PFSK-1 (cell line): ENCODE results near the gene ATP11A.

ENCODE experiments used
- FOXP2 ChIP-seq: optimal IDR thresholded peaks from 2 replicates; pipeline ENCODE3; 2011; ENCODE audit warnings: borderline replicate concordance, control low read depth, inconsistent platforms; ENCODE audit not compliant: insufficient read depth; ENCODE audit errors: extremely low read length, extremely low read depth
- POLR2AphosphoS5 ChIP-seq: IDR thresholded peaks from 2 replicates; pipeline ENCODE4 v1.6.1; 2012; ENCODE audit warnings: low read depth, mild to moderate bottlenecking, control low read depth, low read length, moderate library complexity
- SIN3A ChIP-seq: IDR thresholded peaks from 2 replicates; pipeline ENCODE4 v1.6.1; 2012; ENCODE audit warnings: mild to moderate bottlenecking, low read length, moderate library complexity, borderline replicate concordance; ENCODE audit not compliant: insufficient read depth
- TAF1 ChIP-seq: IDR thresholded peaks from 2 replicates; pipeline ENCODE4 v1.6.1; 2012; ENCODE audit warnings: low read length, control low read depth, borderline replicate concordance; ENCODE audit not compliant: insufficient read depth
- TF ChIP-seq, protein P1 (sequence below), 2 experiments: IDR thresholded peaks; 2 replicates each; pipeline versions ENCODE4 v1.6.1 to v1.8.0; 2011 to 2012; ENCODE audit warnings: low read depth in 2 of 2, low read length in 2 of 2, control low read depth in 1 of 2, inconsistent platforms in 1 of 2, mild to moderate bottlenecking in 1 of 2, moderate library complexity in 1 of 2; ENCODE audit not compliant: insufficient read depth in 1 of 2

ATP11A gene

DNA sequence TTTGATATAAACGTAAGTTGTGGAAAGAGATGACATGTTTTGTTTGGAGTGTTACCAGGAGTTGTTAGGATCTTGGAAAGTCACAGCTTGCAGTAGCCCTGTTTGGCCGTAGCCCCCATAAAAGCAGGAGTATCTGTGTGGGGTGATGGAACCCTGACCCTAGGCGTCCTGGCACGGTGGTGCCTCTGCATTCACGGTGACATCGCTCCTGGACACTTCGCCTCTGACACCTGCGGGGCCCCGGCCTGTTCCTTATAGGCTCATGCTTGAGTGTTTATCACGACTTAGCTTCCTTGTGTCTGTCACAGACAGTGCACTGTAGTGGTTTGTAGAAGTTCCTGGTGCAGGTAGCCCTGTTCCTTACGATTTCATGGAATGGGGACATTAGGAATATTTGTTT is 74.2 kb downstream of the ATP11A start:
- TF ChIP-seq, protein P1, sequence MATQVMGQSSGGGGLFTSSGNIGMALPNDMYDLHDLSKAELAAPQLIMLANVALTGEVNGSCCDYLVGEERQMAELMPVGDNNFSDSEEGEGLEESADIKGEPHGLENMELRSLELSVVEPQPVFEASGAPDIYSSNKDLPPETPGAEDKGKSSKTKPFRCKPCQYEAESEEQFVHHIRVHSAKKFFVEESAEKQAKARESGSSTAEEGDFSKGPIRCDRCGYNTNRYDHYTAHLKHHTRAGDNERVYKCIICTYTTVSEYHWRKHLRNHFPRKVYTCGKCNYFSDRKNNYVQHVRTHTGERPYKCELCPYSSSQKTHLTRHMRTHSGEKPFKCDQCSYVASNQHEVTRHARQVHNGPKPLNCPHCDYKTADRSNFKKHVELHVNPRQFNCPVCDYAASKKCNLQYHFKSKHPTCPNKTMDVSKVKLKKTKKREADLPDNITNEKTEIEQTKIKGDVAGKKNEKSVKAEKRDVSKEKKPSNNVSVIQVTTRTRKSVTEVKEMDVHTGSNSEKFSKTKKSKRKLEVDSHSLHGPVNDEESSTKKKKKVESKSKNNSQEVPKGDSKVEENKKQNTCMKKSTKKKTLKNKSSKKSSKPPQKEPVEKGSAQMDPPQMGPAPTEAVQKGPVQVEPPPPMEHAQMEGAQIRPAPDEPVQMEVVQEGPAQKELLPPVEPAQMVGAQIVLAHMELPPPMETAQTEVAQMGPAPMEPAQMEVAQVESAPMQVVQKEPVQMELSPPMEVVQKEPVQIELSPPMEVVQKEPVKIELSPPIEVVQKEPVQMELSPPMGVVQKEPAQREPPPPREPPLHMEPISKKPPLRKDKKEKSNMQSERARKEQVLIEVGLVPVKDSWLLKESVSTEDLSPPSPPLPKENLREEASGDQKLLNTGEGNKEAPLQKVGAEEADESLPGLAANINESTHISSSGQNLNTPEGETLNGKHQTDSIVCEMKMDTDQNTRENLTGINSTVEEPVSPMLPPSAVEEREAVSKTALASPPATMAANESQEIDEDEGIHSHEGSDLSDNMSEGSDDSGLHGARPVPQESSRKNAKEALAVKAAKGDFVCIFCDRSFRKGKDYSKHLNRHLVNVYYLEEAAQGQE (IDR thresholded peaks at IDR 0.05; ENCODE audit: insufficient read depth in 1 of 2, low read depth in 2 of 2, low read length in 2 of 2), result no peak
- TF ChIP-seq TAF1 (no peak), POLR2AphosphoS5 (no peak), FOXP2 (no peak), SIN3A (no peak)

DNA sequence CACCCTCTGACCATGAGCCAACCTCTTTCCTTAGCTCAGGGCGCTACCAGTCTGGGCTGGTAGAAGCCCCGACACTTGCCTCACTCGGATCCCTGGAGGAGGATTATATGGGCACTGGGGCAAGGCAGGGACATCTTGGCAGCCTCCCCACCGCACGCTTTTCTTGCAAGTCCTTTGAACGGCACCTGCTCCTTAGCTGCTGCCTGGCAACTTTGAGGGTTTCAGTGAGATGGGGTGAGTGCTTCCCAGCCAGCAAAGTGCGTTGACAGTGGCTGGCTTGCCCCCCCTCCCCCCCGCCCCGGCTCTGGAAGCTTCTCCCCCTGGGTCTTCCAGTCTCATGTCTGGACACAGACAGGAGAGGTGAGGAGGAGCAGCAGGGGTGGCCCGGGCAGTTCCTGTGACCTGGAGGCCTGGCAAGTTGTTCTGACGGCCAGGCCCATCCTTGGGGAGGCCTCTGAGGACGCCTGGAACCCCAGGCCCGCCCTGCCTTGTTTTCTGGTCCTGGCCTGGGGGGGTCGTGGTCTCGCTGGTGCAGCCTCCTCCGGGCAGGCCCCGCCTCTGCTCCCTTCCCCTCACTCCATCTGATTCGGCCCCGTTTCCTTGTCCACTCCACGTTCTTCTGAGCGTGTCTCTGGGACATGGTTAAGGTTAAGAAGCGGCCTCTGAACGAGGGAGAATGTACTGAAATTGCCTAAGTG is 75.2 kb downstream of the ATP11A start:
- TF ChIP-seq SIN3A (no peak), FOXP2 (no peak), POLR2AphosphoS5 (no peak)

DNA sequence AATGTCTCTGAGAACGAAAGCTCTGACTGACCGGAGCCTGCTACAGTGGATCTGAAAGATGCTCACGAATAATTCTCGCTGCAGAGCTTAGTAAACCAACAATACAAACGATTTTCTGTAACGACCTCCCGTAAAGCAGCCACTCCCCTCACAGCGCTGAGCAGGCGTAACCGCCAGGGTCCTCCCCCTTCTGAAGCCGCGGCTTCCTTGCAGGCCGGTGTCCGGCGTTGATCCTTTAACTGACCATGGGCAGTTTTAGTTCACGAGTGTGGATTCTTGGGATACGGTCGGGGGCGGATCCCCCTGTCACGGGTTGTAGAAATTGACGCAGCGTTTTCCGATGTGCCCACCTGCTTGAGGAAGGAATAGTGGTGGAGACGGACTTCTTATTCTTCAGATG is 75.9 kb downstream of the ATP11A start:
- no peak for TF ChIP-seq FOXP2
- no peak for TF ChIP-seq POLR2AphosphoS5
- TF ChIP-seq, protein P1 (IDR thresholded peaks at IDR 0.05; ENCODE audit: insufficient read depth in 1 of 2, low read depth in 2 of 2, low read length in 2 of 2), result no peak
- TF ChIP-seq SIN3A, result no peak
- no peak for TF ChIP-seq TAF1

DNA sequence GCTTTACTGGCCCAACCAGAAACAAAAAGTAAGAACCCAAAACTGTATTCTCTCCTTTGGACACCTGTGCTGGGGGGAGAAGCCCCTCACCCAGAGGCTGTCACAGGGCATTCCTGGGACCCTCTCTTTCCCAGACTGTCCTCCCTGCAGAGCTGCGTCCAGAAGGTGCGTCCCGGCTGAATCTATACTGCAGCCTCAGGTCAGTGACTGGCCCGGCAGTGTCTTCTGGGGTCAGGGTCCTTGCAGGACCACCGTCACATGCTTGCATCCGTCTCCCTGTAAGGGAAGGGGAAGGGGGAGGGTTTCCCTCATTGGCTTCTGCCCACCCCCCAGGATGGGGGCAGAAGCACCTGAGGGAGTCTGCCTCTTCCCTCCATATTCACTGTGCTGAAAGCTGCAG is 76.5 kb downstream of the ATP11A start:
- TF ChIP-seq SIN3A (no peak), FOXP2 (no peak), TAF1 (no peak), POLR2AphosphoS5 (no peak)
- TF ChIP-seq, protein P1 (IDR thresholded peaks at IDR 0.05; ENCODE audit: insufficient read depth in 1 of 2, low read depth in 2 of 2, low read length in 2 of 2), result no peak

DNA sequence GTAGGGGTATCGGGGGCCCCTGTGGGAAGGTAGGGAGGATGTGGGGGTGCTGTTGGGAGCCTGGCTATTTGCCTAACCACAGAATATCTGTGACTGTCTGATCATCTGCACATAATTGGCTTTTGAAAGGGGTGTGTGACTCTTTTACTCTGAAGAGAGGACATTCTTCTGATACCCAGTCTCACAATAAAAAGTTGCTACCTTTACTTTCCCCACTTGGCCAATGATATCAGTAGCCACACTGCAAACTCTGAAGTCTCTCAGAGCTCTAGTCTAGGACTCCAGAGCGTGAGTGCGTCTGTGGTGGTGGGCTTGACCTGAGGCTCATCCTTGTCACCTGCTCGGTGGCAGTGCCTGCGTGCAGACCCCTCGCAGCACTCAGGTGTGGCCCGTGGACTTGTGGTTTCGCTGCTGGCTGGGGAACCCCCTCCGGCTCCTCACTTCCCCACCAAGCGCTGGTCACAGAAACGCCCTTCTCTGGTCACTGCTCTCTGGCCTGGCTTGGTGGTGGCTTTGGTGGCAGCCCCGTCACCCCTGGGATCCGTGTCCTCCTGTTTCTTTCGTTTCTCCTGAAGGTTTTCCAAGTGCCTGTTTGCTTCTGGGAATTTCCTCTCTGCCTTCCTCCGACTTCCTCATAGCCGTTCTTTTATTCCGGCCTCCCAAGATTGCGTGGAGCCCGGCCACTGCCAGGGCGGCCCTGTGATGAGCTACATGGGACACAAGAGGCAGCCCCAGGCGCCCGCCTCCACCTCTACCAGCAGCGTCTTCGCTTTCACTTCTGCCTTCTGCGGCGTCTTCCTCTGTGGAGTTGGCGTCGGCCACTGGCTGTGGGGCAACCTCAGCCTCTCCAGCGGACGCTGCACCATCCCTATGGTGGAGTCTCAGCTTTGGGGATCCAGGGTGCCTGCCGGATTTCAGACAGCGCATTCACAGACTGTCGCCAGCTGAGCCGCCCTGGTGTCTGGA is 78.0 kb downstream of the ATP11A start:
- no peak for TF ChIP-seq SIN3A
- TF ChIP-seq FOXP2, result no peak
- no peak for TF ChIP-seq POLR2AphosphoS5
- TF ChIP-seq, protein P1 (IDR thresholded peaks at IDR 0.05; ENCODE audit: insufficient read depth in 1 of 2, low read depth in 2 of 2, low read length in 2 of 2), result no peak
